ENCODE data around the gene PATZ1. TPM values are rescaled to one million over a fixed set of nuclear protein-coding genes. Genes with fewer than 3 reads are reported as not detected.

Gene PATZ1
- polyA plus RNA-seq, 1 experiment: 9.9 TPM

GRCh38 chr22:31328544-31328960 lies 17.6 kb downstream of the PATZ1 start:
- ChIA-PET POLR2A (no interaction called here), CTCF (no interaction called here)
- no peak overlapping the region for H3K4me3 ChIP-seq (ENCODE audit: low read depth, low read length)
- H3K27ac ChIP-seq (ENCODE audit: low read depth, low read length): no peak overlapping the region
- no peak for DNase-seq (ENCODE audit: low read depth, low spot score)
- no peaks in the 10 kb centered on the region for H3K27me3 ChIP-seq (ENCODE audit: control insufficient read depth, insufficient read depth, low read length)
- TF ChIP-seq, protein P1, sequence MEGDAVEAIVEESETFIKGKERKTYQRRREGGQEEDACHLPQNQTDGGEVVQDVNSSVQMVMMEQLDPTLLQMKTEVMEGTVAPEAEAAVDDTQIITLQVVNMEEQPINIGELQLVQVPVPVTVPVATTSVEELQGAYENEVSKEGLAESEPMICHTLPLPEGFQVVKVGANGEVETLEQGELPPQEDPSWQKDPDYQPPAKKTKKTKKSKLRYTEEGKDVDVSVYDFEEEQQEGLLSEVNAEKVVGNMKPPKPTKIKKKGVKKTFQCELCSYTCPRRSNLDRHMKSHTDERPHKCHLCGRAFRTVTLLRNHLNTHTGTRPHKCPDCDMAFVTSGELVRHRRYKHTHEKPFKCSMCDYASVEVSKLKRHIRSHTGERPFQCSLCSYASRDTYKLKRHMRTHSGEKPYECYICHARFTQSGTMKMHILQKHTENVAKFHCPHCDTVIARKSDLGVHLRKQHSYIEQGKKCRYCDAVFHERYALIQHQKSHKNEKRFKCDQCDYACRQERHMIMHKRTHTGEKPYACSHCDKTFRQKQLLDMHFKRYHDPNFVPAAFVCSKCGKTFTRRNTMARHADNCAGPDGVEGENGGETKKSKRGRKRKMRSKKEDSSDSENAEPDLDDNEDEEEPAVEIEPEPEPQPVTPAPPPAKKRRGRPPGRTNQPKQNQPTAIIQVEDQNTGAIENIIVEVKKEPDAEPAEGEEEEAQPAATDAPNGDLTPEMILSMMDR (IDR thresholded peaks at IDR 0.05; ENCODE audit: low read depth, low read length): no peak
- no peaks in the 10 kb centered on the region; the same call in 1 of the 2 replicates for H3K9me3 ChIP-seq (ENCODE audit: control insufficient read depth, insufficient read depth, low read length)

- H3K27me3 ChIP-seq (ENCODE audit: control insufficient read depth, insufficient read depth, low read length): no peaks in the 10 kb centered on the region
- DNase-seq (ENCODE audit: low read depth, low spot score): no peak
- ChIA-PET CTCF (interaction anchor here (0.7 to 2.7 kb wide), 2 partner anchors 15 to 36 kb away, joined by 3 to 18 read pairs; partner anchors contain the start of gene PIK3IP1), POLR2A (no interaction called here)
- no peaks in the 10 kb centered on the region; the same call in 1 of the 2 replicates for H3K9me3 ChIP-seq (ENCODE audit: control insufficient read depth, insufficient read depth, low read length)
- TF ChIP-seq, protein P1 (IDR thresholded peaks at IDR 0.05; ENCODE audit: low read depth, low read length): no peak
- H3K4me3 ChIP-seq (ENCODE audit: low read depth, low read length): no peak overlapping the region
- no peak overlapping the region for H3K27ac ChIP-seq (ENCODE audit: low read depth, low read length)
These were observed 18.2 kb downstream of the PATZ1 start for GRCh38 chr22:31327806-31328543.

- Histone ChIP-seq H3K27ac (ENCODE audit: low read depth, low read length) (no peak overlapping the region), H3K4me3 (ENCODE audit: low read depth, low read length) (no peak overlapping the region), H3K27me3 (ENCODE audit: control insufficient read depth, insufficient read depth, low read length) (no peaks in the 10 kb centered on the region), H3K9me3 (ENCODE audit: control insufficient read depth, insufficient read depth, low read length) (no peaks in the 10 kb centered on the region; the same call in 1 of the 2 replicates)
- ChIA-PET POLR2A (no interaction called here), CTCF (interaction anchor here (0.5 to 2.7 kb wide), 3 partner anchors 14 to 407 kb away, joined by 3 to 18 read pairs (median 5); no protein-coding TSS in a partner anchor)
- DNase-seq (ENCODE audit: low read depth, low spot score): no peak
- TF ChIP-seq, protein P1 (IDR thresholded peaks at IDR 0.05; ENCODE audit: low read depth, low read length): no peak
These were observed 19.3 kb downstream of the PATZ1 start for GRCh38 chr22:31326877-31327276.

- CTCF ChIA-PET: interaction anchor here (0.6 to 3.5 kb wide), 4 partner anchors 11 to 238 kb away, joined by 3 to 38 read pairs (median 4); no protein-coding TSS in a partner anchor
- Histone ChIP-seq H3K27me3 (ENCODE audit: control insufficient read depth, insufficient read depth, low read length) (no peaks in the 10 kb centered on the region), H3K4me3 (ENCODE audit: low read depth, low read length) (no peak overlapping the region), H3K27ac (ENCODE audit: low read depth, low read length) (no peak overlapping the region), H3K9me3 (ENCODE audit: control insufficient read depth, insufficient read depth, low read length) (no peaks in the 10 kb centered on the region; the same call in 1 of the 2 replicates)
- TF ChIP-seq, protein P1 (IDR thresholded peaks at IDR 0.05; ENCODE audit: low read depth, low read length): no peak
- DNase-seq (ENCODE audit: low read depth, low spot score): no peak
- POLR2A ChIA-PET: no interaction called here
These were observed 22.3 kb downstream of the PATZ1 start for GRCh38 chr22:31323578-31324550.
